Left ventricle myocardium inferior (tissue), 1 donor: ENCODE data around the gene DNLZ. TPM values are rescaled to one million over a fixed set of nuclear protein-coding genes. Genes with fewer than 3 reads are reported as not detected.

Source experiments
- DNase-seq: peaks from one replicate; pipeline ENCODE4 v3.0.0-alpha.2; 2020
- H3K27ac ChIP-seq: fragments of 200-600 bp; replicated peaks from 2 replicates; pipeline ENCODE4 v1.8.0; 2021
- H3K27me3 ChIP-seq: fragments of 200-600 bp; 2 replicates; pipeline ENCODE4 v1.8.0; 2021; ENCODE audit warnings: low read depth
- H3K36me3 ChIP-seq: fragments of 200-600 bp; 2 replicates; pipeline ENCODE4 v1.8.0; 2021
- H3K4me1 ChIP-seq: fragments of 200-600 bp; 2 replicates; pipeline ENCODE4 v1.8.0; 2021
- H3K4me3 ChIP-seq: fragments of 200-600 bp; 2 replicates; pipeline ENCODE4 v1.8.0; 2021; ENCODE audit warnings: mild to moderate bottlenecking, moderate library complexity
- H3K9me3 ChIP-seq: fragments of 200-600 bp; replicated peaks from 2 replicates; pipeline ENCODE4 v1.8.0; 2021
- intact Hi-C: fragments of 100-400 bp; cut with micrococcal nuclease; formaldehyde crosslinking; loops from one replicate; pipeline ENCODE4 v1.11.0; 2022
- total RNA-seq: library from RNA; stranded (reverse); fragmentation: NEBNext Ultra II Directional; extraction: Animal tissue kit (Norgen Biotek cat#: 25700); gene quantifications from one replicate; pipeline ENCODE4 v1.2.1, GENCODE V29; 2021
- TF ChIP-seq, protein P1 (sequence below): fragments of 200-600 bp; IDR thresholded peaks from 2 replicates; pipeline ENCODE4 v1.8.0; 2021; ENCODE audit warnings: antibody characterized with exemption, mild to moderate bottlenecking, borderline replicate concordance
- donor health status: DM: no; HTN: yes; CAD: no; lungs with severe emphysema.

The DNLZ gene
- total RNA-seq, 1 donor from 2014 or later: 37.6 TPM

DNA sequence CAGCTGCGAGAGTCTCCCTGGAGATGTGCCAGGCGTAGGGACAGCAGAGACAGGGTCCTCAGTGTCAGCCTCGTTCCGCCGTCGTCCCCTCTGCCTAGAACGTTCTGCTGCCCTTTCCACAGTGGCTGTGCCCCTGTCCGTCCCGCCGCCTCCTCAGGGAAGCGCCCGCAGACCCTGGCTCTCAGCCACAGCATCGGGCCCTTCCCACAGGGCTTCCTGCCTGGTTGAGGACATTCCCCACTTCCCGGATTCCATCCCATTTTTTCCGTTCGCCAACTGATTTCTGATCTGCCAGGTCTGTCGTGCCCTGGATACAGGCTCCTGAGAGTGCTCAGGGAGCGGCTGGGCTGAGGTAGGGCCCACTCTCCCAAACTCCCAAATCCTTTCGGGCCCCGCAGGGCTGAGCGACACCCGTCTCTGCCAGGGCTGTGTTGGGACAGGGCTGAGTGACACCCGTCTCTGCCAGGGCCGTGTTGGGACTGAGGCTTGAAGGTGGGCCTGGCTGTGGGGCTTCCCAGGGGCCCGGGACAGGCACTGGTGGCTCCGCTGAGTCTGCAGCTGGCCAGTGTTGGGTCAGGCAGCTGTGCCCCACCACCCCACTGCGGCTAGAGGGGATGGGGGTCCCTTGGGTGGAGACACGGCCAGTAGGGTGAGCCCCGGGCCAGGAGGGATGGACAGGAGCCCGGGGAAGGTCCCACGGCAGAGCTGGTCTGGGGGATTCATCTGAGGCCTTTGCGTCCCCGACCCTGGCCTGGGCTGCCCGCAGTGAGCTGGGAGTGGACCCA lies 15.9 kb downstream of the DNLZ start:
- H3K36me3 ChIP-seq: peaks cover 9% of the 10 kb centered on the region
- no peak overlapping the region for H3K27ac ChIP-seq
- intact Hi-C loops: no loop called here
- no peaks in the 10 kb centered on the region for H3K9me3 ChIP-seq
- H3K4me3 ChIP-seq: no peak overlapping the region
- H3K4me1 ChIP-seq: peaks cover 41% of the 10 kb centered on the region
- no peak for DNase-seq
- H3K27me3 ChIP-seq: no peaks in the 10 kb centered on the region
- TF ChIP-seq, protein P1, sequence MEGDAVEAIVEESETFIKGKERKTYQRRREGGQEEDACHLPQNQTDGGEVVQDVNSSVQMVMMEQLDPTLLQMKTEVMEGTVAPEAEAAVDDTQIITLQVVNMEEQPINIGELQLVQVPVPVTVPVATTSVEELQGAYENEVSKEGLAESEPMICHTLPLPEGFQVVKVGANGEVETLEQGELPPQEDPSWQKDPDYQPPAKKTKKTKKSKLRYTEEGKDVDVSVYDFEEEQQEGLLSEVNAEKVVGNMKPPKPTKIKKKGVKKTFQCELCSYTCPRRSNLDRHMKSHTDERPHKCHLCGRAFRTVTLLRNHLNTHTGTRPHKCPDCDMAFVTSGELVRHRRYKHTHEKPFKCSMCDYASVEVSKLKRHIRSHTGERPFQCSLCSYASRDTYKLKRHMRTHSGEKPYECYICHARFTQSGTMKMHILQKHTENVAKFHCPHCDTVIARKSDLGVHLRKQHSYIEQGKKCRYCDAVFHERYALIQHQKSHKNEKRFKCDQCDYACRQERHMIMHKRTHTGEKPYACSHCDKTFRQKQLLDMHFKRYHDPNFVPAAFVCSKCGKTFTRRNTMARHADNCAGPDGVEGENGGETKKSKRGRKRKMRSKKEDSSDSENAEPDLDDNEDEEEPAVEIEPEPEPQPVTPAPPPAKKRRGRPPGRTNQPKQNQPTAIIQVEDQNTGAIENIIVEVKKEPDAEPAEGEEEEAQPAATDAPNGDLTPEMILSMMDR: no peak

DNA sequence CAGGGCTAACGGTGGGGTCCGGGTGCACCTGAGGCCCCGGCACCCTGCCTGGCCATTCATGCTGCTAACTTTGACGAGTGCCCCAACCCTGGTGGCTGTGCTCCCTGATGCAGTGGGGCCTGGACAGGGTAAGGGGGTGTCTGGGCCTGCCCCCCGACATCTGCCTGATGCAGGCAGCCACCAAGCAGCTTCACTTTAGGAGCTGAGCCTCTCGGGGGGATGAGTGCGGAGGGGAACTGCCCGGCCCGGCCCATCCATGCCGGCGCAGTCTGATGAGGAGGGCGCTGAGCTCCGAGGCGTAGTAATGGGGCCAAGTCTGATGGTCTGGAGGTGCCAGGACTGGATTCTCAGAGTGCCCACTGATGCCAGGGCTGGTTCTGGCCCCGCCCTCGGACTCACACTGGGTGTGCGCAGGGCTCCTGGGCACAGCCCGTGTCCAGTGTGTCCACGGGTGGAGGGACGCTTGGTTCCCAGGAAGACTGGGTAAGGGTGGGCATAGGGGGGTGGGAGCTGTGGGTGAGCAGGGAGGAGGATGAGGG lies 16.5 kb downstream of the DNLZ start:
- peaks cover 9% of the 10 kb centered on the region for H3K36me3 ChIP-seq
- no peaks in the 10 kb centered on the region for H3K9me3 ChIP-seq
- no peak for DNase-seq
- H3K27me3 ChIP-seq: no peaks in the 10 kb centered on the region
- TF ChIP-seq, protein P1: no peak
- H3K27ac ChIP-seq: no peak overlapping the region
- H3K4me3 ChIP-seq: no peak overlapping the region
- intact Hi-C loops: no loop called here
- peaks cover 45% of the 10 kb centered on the region for H3K4me1 ChIP-seq

GRCh38 chr9:136346157-136346481 lies 17.4 kb downstream of the DNLZ start:
- Histone ChIP-seq H3K36me3 (peaks cover 9% of the 10 kb centered on the region), H3K27ac (peak overlapping the region; percentile 96), H3K4me1 (peaks cover 54% of the 10 kb centered on the region), H3K27me3 (no peaks in the 10 kb centered on the region), H3K9me3 (no peaks in the 10 kb centered on the region), H3K4me3 (peak overlapping the region; percentile 54)
- TF ChIP-seq, protein P1: no peak
- intact Hi-C loops: no loop called here
- no peak for DNase-seq

DNA sequence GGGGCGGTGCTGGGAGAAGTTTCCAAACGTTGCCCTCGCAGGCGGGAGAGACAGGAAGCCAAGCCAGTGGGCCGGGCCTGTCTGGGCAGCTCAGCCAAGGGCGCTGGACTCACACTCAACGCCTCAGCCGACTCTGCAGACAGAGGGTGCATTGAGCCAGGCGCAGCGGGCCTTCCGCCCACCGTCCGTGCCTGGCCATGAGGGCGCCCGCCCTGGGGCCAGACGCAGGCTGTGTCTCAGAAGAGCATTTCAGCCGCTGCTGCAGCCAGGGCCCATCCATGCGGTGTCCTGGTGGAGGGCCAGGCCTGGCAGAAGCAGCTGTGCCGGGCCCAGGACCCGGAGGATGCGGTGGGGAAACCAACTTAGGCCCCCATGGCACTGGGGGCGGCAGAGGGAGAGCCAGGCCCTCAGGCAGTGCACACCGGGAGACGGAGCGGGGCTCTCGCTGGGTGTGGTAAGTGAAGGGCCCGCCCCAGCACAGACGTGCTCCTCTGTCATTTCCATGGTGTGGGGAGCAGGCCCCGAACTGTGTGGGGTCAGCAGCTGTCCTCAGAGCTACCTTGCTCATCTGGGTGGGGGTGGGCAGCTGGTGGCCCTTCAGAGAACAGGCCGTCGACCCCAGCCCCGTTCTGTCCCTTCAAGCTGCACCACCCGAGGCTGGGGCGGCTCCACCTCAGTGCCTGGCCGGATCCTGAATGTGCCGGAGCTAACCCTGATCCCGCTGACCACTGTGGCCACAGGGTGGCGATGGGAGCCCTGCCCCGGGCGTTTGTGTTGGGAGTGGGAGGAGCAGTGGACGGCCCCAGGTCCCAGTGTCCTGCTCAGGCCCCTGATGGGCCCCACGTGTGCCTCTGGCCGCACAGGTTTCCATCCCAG lies 18.0 kb downstream of the DNLZ start:
- Histone ChIP-seq H3K9me3 (no peaks in the 10 kb centered on the region), H3K27ac (peak overlapping the region; percentile 96), H3K27me3 (no peaks in the 10 kb centered on the region), H3K4me1 (peaks cover 60% of the 10 kb centered on the region), H3K4me3 (peak overlapping the region; percentile 54), H3K36me3 (peaks cover 9% of the 10 kb centered on the region)
- intact Hi-C loops: no loop called here
- TF ChIP-seq, protein P1: peak; percentile 68
- peak; percentile 77 for DNase-seq

DNA sequence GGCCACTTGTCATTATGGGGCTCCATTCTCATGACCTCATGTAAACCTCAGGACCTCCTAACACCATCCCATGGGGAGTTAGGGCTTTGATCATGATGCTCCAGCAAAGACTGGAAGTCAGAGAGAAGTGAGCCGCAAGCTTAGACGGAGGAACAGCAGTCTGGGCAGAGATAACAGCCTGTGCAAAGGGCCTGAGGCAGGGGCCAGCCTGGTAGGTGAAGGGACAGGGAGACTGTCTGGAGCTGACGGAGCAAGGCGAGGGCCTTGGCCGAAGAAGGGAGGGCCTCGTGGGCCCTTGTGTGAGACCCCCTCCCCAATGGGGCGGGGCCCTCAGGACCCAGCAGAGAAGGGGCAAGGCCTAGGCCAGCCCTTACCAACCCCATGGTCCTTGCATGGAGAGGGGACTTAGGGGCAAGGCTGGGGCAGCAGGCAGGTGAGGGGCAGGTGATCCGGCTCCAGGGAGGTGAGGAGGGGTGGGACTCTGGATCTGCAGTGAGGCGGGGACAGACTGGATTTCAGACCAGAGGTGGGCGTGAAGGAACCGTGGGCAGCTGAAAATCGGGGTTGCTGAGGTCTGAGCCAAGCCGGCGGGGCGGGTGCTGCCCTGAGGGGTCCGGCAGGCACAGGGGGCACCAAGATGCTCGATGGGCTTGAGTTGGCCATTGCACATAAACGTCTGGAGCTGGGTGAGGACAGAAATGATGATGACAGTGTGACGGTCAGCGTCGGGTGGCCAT lies 18.8 kb downstream of the DNLZ start:
- peak overlapping the region; percentile 54 for H3K4me3 ChIP-seq
- peaks cover 68% of the 10 kb centered on the region for H3K4me1 ChIP-seq
- TF ChIP-seq, protein P1: no peak
- no peak for DNase-seq
- intact Hi-C loops: no loop called here
- H3K27me3 ChIP-seq: no peaks in the 10 kb centered on the region
- H3K36me3 ChIP-seq: peaks cover 3% of the 10 kb centered on the region
- H3K27ac ChIP-seq: peak overlapping the region; percentile 96
- no peaks in the 10 kb centered on the region for H3K9me3 ChIP-seq
